CD4-positive, alpha-beta T cell treated with Interleukin-10 for 1 hour (primary cell): ENCODE data around the gene ABCC1.

Experiments
- DNase-seq: peaks from one replicate; pipeline ENCODE4 v3.0.0-alpha.2; 2020

The ABCC1 gene

DNA sequence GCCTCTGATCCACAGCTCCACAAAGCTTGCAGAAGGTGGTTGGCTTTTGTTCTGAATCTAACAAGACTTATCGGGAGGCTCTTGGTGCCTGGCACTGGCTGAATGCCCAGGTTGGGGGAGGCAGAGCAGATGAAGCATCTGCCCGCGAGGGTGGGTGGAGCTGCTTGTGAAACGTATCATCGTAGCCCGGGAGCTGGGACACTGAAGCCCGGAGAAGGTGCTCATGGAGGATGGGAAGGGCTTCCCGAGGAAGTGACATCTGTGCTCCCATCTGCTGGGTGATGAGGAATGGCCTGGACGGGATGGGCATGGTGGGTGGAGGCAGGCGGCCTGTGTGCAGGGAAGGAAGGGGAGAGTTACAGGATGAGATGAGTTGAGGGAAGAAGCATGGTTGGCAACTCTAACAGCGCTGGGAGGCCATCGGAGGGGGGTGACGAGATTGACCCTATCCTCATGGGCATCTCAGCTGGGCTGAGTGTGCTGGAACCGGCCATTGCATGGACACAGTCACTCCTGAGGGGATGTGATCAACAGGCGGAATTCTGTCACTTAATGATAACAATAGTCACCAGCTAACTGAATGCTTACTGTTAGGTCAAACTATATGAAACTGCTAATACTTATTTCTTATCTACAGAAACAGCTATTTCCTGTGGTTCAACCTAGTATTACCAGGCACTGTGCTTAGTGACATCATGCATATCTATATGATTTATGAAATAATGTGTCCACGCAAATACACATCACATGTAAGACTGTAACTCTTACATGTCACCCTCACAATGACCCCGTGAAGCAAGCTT is 171.2 kb downstream of the ABCC1 start:
- DNase-seq, result no peak

DNA sequence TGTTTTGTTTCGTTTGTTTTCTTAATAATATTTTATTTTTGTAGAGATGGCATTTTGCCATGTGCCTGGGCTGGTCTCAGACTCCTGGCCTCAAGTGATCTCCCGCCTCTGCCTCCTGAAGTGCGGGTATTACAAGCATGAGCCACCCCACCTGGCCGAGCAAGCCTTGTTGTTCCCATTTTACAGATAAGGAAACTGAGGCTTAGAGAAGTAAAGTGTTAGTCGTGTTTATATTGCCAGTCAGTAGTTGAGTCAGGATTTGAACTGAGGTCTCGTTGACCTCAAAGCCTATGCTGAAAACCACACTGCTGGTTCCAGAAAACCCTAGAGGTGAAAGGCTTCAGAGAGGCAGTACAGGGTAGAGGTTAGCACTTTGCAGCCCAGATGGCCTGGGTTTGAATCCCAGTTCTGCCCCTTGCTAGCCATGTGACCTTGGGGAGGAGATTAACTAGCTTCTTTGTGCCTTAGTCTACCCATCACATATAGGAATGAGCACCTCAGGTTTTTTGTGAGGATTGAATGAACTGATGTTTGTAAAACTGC is 171.8 kb downstream of the ABCC1 start:
- no peak for DNase-seq

DNA sequence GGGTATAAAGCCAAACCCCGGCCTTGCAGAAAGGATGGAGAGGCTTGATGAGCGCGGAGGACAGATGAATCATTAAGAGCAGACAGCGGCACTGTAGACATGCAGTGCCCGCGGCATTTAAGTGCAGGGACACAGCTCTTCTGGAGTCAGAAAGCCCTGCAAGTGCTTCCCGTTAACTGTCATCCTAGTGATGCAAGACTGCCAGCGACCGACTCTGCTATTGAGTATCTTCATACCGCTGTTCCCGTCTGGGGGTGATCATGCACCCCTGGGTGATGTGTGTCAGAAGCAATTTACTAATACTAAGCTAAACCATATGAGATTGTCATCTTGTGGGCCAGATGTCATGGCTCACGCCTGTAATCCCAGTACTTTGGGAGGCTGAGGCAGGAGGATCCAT is 172.8 kb downstream of the ABCC1 start:
- no peak for DNase-seq

DNA sequence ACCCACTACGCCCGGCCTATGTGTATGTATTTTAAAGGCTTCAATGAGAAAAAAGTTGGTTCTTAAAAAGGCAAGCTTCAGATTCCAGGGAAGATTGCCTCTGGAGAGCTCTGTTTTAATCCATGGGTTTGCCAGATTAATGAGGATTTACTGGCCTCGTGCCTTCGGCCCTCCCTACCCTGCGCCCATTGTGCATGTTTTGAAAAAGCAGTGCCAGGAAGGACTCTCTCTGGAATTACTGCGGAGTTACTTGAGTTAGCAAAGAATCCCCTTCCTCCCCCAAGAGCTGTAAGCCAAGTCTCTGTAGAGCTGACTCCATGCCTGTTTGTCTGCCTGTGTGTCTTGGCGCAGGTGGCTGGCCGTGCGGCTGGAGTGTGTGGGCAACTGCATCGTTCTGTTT is 175.0 kb downstream of the ABCC1 start:
- DNase-seq, result no peak

- DNase-seq, result no peak
Observed at GRCh38 chr16:16124974-16125373, 175.6 kb downstream of the ABCC1 start.

DNA sequence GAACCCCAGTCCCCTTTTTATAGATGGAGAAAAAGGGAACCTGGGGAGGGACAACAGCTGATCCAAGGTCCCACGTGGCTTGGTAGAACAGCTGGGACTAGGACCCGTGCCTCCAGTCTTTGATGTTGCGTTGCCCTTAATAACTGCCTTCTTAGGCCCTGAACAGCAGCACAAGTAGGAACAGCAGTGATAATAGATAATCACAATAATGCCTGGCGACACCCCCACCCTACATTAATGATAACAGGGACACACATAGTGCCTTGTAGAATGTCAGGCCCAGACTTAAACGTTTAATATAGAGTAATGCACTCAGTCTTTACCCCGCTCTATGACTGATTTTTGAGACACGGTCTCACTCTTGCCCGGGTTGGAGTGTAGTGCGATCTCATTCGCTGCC is 177.5 kb downstream of the ABCC1 start:
- DNase-seq, result no peak

DNA sequence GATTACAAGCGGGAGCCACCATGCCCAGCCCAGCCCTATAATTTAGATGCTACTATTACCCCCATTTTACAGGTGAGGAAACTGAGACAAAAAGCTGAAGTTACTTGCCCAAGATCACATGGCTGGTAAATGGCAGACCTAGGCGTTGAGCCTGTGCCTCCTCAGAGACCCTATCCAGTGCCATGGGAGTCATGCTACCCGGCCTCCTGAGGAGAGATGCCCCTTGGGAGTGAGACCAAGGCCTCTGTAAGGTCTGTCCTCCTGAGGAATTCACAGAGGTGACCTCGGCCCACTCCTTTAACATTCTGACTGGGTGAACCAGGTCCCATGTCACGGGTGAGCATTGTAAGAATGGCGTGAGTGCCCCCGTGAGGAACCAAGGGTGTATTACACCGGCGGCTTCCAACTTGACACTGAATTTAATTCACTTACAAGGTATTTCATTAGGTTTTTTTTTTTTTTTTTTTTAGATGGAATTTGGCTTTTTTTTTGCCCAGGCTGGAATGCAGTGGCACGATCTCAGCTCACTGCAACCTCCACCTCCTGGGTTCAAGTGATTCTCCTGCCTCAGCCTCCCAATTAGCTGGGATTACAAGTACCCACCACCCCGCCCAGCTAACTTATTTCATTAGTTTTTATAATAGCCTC is 178.2 kb downstream of the ABCC1 start:
- DNase-seq, result peak; percentile 75

DNA sequence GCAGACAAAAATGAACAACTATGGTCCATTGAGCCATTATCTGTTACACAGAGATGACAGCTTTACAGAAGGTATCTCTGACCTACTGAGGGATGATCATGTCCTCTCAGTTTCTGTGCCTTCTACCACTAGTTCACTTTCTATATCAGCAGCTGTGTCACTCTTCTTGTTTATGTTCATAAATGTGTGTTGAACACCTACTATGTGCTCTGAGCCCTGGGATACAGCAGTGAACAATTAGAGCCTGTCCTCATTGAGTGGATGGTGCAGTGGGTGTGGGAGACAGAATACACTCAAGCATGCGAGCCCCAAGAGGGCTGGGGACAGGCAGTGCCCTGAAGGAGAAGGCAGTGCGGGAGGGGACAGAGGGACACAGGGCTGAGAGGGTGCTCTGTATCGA is 181.8 kb downstream of the ABCC1 start:
- no peak for DNase-seq

GRCh38 chr16:16131659-16132058 is 182.2 kb downstream of the ABCC1 start:
- no peak for DNase-seq

- DNase-seq, result no peak
Observed at GRCh38 chr16:16133943-16134604, 184.7 kb downstream of the ABCC1 start.

GRCh38 chr16:16136588-16136987 is 187.2 kb downstream of the ABCC1 start:
- no peak for DNase-seq

DNA sequence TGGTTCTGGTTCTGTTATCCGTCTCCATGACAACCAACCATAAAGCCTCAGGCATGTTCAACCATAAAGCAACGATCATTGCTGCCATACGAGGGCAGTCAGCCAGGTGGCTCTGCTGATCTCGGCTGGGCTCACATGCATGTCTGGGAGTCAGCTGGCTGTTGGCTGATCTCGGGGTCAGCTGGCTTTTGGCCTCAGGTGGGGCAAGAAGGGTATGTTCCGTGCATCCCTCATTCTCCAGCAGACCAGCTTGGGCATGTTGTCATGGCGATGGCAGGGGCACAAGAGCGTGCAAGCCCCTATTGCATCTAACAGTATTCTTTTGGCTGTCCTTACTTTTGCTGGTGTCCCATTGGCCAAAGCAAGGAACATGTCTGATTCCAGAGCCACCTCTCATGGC is 187.7 kb downstream of the ABCC1 start:
- no peak for DNase-seq

DNA sequence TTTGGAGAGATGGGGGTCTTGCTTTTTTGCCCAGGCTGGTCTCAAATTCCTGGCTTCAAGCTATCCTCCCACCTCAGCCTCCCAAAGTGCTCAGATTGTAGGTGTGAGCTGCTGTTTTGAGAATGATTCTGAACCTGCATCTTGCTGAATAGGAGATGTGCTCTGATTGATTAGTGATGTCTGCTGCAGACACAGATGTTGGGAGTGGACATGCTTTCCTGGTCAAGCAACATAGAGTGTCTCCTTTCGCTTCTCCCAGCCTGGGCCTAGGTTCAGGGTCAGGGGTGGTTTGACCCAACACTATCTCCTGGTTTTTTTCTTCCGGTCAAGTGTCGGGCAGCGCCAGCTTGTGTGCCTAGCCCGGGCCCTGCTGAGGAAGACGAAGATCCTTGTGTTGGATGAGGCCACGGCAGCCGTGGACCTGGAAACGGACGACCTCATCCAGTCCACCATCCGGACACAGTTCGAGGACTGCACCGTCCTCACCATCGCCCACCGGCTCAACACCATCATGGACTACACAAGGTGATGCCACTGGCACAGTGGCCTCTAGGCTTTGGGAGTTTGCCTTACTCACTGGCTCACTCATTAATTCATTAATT is 188.7 kb downstream of the ABCC1 start:
- no peak for DNase-seq

DNA sequence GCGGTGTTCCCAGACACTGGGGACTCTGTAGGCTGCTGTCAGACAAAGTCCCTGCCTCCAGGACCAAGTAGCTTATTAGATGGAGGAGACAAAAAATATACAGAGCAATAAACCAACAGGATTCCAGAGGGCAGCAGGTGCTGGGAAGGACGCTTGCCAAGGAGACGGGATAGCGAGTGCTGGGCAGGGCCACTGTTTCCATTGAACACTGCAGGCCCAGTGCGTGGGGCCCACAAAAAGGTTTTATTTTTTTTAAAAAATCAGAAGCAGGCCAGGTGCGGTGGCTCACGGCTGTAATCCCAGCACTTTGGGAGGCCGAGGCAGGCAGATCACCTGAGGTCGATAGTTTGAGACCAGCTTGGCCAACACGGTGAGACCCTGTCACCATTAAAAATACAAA is 189.6 kb downstream of the ABCC1 start:
- DNase-seq, result no peak

GRCh38 chr16:16139806-16140205 is 190.4 kb downstream of the ABCC1 start:
- no peak for DNase-seq

DNA sequence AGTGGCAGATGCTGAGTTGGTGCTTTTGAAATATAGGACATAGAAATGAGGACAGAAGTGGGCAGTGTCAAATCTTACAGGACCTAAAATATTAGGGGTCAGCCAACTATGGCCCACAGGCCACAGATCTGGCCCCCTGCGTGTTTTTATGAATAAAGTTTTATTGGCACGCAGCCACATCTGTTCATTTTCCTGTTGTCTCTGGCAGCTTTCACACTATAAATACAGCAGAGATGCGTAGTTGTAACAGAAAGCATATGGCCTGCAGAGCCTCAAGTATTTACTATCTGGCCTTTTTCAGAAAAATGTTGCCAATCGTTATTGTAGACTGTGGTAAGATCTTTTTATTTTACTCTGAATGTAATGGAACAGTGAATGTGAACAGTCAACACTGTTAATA is 191.1 kb downstream of the ABCC1 start:
- DNase-seq, result no peak

- no peak for DNase-seq
Observed at GRCh38 chr16:16141141-16141540, 191.7 kb downstream of the ABCC1 start.

GRCh38 chr16:16141784-16142396 is 192.5 kb downstream of the ABCC1 start:
- DNase-seq, result no peak

GRCh38 chr16:16143038-16143763 is 193.8 kb downstream of the ABCC1 start:
- DNase-seq, result no peak

DNA sequence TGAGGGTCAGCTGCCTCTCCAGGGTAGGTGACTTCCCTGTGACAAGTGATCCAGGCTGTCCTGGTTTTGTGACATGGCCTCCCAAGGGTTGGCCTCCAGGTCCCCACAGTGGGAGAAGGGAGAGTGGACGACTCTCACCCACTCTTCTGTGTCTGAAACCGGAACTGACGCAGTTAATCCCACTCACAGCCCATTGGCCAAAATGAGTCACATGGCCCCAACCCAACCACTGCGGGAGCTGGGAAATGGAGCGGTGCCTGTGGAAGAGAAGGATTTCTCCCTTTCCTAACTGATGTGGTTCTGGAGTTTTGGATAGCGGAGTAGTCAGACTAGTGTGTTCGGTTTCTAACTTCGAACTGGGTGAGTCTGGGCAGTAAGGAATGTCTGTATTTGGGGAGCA is 194.5 kb downstream of the ABCC1 start:
- no peak for DNase-seq

- no peak for DNase-seq
Observed at GRCh38 chr16:16144416-16144815, 195.0 kb downstream of the ABCC1 start.

- DNase-seq, result no peak
Observed at GRCh38 chr16:16145286-16145685, 195.9 kb downstream of the ABCC1 start.
